Measurements from ENCODE around the gene ZKSCAN5. TPM values are rescaled to one million over a fixed set of nuclear protein-coding genes. Genes with fewer than 3 reads are reported as not detected.

Gene ZKSCAN5
- total RNA-seq, 4 donors from 2014 or later: 3.1 to 15.5 (median 9.2) TPM

GRCh38 chr7:99478464-99479440 lies 25.7 kb upstream of the ZKSCAN5 start:
- DNase-seq: no peak
- Histone ChIP-seq H3K27ac (no peak overlapping the region), H3K4me1 (no peaks in the 10 kb centered on the region), H3K27me3 (no peaks in the 10 kb centered on the region), H3K9me3 (no peaks in the 10 kb centered on the region), H3K36me3 (no peaks in the 10 kb centered on the region), H3K4me3 (no peak overlapping the region)
- intact Hi-C loops (cut with DNase I; ENCODE audit: low total_unique reads): no loop called here
- TF ChIP-seq CTCF (IDR thresholded peaks at IDR 0.05) (no peak), POLR2A (IDR thresholded peaks at IDR 0.05) (no peak)

- TF ChIP-seq POLR2A (IDR thresholded peaks at IDR 0.05) (no peak), CTCF (IDR thresholded peaks at IDR 0.05) (no peak)
- Histone ChIP-seq H3K27ac (no peak overlapping the region), H3K9me3 (no peaks in the 10 kb centered on the region), H3K27me3 (no peaks in the 10 kb centered on the region), H3K4me3 (no peak overlapping the region), H3K4me1 (no peaks in the 10 kb centered on the region), H3K36me3 (no peaks in the 10 kb centered on the region)
- intact Hi-C loops (cut with DNase I; ENCODE audit: low total_unique reads): no loop called here
- no peak for DNase-seq
Measured at GRCh38 chr7:99485094-99485493, 19.4 kb upstream of the ZKSCAN5 start.

GRCh38 chr7:99489235-99489634 lies 15.2 kb upstream of the ZKSCAN5 start:
- H3K9me3 ChIP-seq: peaks cover 0 to 11% of the 10 kb centered on the region in 2 donors
- no peak for TF ChIP-seq POLR2A (IDR thresholded peaks at IDR 0.05)
- no peak for TF ChIP-seq CTCF (IDR thresholded peaks at IDR 0.05)
- no peak overlapping the region for H3K27ac ChIP-seq
- no peak overlapping the region for H3K4me3 ChIP-seq
- no peak for DNase-seq
- H3K36me3 ChIP-seq: no peaks in the 10 kb centered on the region
- no peaks in the 10 kb centered on the region for H3K27me3 ChIP-seq
- intact Hi-C loops (cut with DNase I; ENCODE audit: low total_unique reads): no loop called here
- no peaks in the 10 kb centered on the region for H3K4me1 ChIP-seq

DNA sequence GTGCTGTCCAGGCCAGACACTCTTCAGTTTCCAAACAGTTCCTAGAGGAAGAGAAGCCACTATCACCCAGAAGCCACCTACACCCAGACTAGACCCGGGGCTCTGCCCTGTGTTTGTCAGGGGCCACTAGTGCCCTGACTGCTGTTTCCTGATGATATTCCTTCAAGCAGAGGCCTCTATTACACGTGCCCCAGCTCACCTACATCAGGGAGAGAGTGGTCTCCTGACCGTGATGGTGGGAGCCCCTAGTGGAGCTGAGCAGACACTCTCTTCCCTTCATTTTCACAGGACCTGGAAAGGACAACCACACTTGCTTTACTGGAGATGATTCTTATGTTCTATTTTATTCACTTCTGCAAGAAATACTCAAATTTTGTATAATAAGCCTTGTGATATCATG lies 13.6 kb upstream of the ZKSCAN5 start:
- Histone ChIP-seq H3K27me3 (no peaks in the 10 kb centered on the region), H3K27ac (no peak overlapping the region), H3K4me1 (no peaks in the 10 kb centered on the region), H3K36me3 (no peaks in the 10 kb centered on the region), H3K9me3 (peaks cover 0 to 19% of the 10 kb centered on the region in 2 donors), H3K4me3 (no peak overlapping the region)
- DNase-seq: no peak
- no peak for TF ChIP-seq POLR2A (IDR thresholded peaks at IDR 0.05)
- no peak for TF ChIP-seq CTCF (IDR thresholded peaks at IDR 0.05)
- intact Hi-C loops (cut with DNase I; ENCODE audit: low total_unique reads): no loop called here

- H3K4me1 ChIP-seq: no peaks in the 10 kb centered on the region
- H3K27ac ChIP-seq: no peak overlapping the region
- no peak overlapping the region for H3K4me3 ChIP-seq
- no peaks in the 10 kb centered on the region for H3K27me3 ChIP-seq
- peaks cover 0 to 19% of the 10 kb centered on the region in 2 donors for H3K9me3 ChIP-seq
- DNase-seq: no peak
- TF ChIP-seq CTCF (IDR thresholded peaks at IDR 0.05) (no peak), POLR2A (IDR thresholded peaks at IDR 0.05) (no peak)
- intact Hi-C loops (cut with DNase I; ENCODE audit: low total_unique reads): no loop called here
- no peaks in the 10 kb centered on the region for H3K36me3 ChIP-seq
Measured at GRCh38 chr7:99493823-99494222, 10.6 kb upstream of the ZKSCAN5 start.

All from uterus (tissue), 4 donors.